Stromal cell of bone marrow (primary cell): ENCODE measurements around the gene SAP30.
A peak's percentile ranks its signal among the peaks of the same experiment; 100 is the strongest.

ENCODE experiments used
- DNase-seq: peaks from one replicate; pipeline ENCODE4 v3.0.0-alpha.2; 2012; ENCODE audit warnings: low read depth

SAP30 gene

GRCh38 chr4:173370477-173371291, at the start of gene SAP30:
Gene SAP30, plus strand, starts transcription at chr4:173370954. Its CDS starts 229 bp downstream, at chr4:173371183.
- DNase-seq = peak; percentile 97

GRCh38 chr4:173325007-173325736, 45.6 kb upstream of the SAP30 start:
- DNase-seq = no peak

- no peak for DNase-seq
Observed at GRCh38 chr4:173328236-173328901, 42.4 kb upstream of the SAP30 start.

GRCh38 chr4:173330590-173330989, 40.2 kb upstream of the SAP30 start:
- no peak for DNase-seq

GRCh38 chr4:173332021-173332487, 38.7 kb upstream of the SAP30 start:
- no peak for DNase-seq

- no peak for DNase-seq
Observed at GRCh38 chr4:173332963-173333657, 37.6 kb upstream of the SAP30 start.

GRCh38 chr4:173333658-173334084, 37.1 kb upstream of the SAP30 start:
- DNase-seq = peak; percentile 15

- DNase-seq = peak; percentile 100
Observed at GRCh38 chr4:173334085-173334890, 36.5 kb upstream of the SAP30 start, which contains the start of gene HMGB2. Gene HMGB2, minus strand, starts transcription at chr4:173334358. Its CDS starts 709 bp downstream, at chr4:173333649.

GRCh38 chr4:173334891-173335752, 35.6 kb upstream of the SAP30 start:
- DNase-seq = peak; percentile 51

- no peak for DNase-seq
Observed at GRCh38 chr4:173337463-173337862, 33.3 kb upstream of the SAP30 start.

- no peak for DNase-seq
Observed at GRCh38 chr4:173343832-173344397, 26.8 kb upstream of the SAP30 start.

- no peak for DNase-seq
Observed at GRCh38 chr4:173345648-173346047, 25.1 kb upstream of the SAP30 start.

- DNase-seq = no peak
Observed at GRCh38 chr4:173346074-173346473, 24.7 kb upstream of the SAP30 start.

GRCh38 chr4:173347467-173347866, 23.3 kb upstream of the SAP30 start:
- DNase-seq = no peak

GRCh38 chr4:173357939-173358338, 12.8 kb upstream of the SAP30 start:
- no peak for DNase-seq

GRCh38 chr4:173360587-173361221, 10.1 kb upstream of the SAP30 start:
- DNase-seq = no peak

- DNase-seq = no peak
Observed at GRCh38 chr4:173362666-173363065, 8.1 kb upstream of the SAP30 start.

GRCh38 chr4:173365359-173365996, 5.3 kb upstream of the SAP30 start:
- no peak for DNase-seq

- no peak for DNase-seq
Observed at GRCh38 chr4:173367285-173367684, 3.5 kb upstream of the SAP30 start.
